Stimulated activated CD8-positive, alpha-beta memory T cell treated with anti-CD3 and anti-CD28 coated beads, Interleukin-12 subunit alpha, Interleukin-12 subunit beta, amount 100 ng/mL, for 1 hour (primary cell): ENCODE results near the gene TOR1A.

ENCODE experiments used
- DNase-seq: peaks from one replicate; pipeline ENCODE4 v3.0.0-alpha.2; 2020; ENCODE audit warnings: low read depth

TOR1A gene

GRCh38 chr9:129852579-129852978 is 28.6 kb upstream of the TOR1A start:
- DNase-seq: no peak

GRCh38 chr9:129851821-129852220 is 27.9 kb upstream of the TOR1A start:
- no peak for DNase-seq

- DNase-seq: no peak
Measured at GRCh38 chr9:129850821-129851550, 27.1 kb upstream of the TOR1A start.

- DNase-seq: no peak
Measured at GRCh38 chr9:129849901-129850300, 26.0 kb upstream of the TOR1A start.

DNA sequence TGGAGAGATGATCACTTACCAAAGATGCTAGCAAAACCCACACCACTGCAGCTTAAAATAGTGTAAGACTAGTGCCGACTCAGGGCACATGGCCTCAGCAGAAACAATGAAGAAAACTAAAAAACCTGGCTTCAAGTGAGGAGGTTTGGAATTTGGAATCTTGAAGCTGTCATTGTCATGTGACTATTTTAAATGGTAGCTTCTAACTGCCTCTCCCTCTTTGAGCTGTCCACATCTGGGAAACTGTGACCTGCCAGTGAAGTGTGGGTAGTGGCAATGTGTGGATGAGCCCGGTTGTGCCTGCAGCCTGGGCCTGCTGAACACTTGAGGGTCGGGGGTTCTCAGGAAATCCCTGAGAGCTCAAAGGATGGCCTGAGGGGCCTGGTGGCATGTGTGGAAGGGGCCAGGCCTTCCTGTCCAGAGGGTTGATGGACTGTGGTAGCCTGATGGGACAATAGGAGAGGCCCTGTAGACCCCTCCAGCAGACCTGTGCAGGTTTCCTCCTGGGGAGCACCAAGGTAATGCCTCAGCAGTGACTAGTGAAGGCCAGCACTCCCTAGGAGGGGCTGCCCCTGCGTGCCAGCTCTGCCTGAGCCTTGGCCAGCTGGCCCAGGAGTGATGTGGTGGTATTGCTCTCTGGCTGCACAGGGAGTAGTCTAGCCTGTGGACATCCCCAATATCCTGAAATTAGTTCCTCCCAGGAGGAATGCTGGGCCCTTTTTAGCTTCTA is 24.9 kb upstream of the TOR1A start:
- DNase-seq: no peak

DNA sequence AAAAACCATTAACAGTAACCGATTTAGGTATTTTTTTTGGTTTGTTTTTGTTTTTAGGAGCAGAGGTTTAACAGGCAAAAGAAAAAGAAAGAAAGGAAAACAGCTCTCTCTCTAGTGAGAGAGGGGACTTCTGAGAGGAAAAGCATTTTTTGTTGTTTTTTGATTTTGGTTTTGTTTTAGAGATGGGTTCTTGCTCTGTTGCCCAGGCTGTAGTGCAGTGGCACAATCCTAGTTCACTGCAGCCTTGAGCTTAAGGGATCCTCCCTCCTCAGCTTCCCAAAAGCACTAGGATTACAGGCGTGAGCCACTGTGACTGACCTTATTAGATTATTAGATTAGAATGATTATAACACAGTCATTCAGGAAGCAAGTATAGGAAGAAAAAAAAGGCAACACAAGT is 21.4 kb upstream of the TOR1A start:
- DNase-seq: no peak

DNA sequence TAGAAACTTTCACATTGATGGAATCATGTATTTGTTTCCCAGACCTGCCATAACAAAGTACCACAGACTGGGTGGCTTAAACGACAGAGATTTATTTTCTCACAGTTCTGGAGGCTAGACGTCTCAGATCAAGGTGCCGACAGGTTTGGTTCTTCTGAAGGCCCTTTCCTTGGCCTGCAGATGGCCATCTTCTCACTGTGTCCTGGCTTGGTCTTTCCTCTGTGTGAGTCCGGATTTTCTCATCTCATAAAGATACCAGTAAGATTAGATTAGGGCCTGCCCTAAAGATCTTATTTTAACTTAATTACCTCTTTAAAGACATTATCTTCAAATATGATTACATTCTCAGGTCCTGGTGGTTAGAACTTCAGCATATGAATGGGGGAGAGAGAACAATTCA is 17.1 kb upstream of the TOR1A start:
- DNase-seq: no peak

DNA sequence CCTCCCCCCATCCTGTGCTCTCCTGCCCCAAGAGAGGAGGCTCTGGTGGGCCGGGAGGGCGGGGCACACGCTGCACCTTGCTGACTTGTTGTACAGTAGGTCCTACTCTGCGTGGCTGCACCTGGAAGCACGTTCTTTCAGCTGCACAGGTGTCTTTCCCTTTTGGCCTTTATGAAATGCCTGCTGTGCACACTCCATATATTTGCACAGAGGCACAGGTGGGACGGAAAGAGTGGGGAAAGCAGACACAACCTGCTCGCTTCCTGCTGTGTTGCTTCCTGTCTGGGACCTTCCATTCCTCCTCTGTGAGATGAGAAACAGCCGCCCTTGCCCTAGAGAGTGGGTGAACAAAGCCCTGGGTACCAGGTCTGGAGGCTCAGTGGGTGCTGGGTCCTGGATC is 16.1 kb upstream of the TOR1A start:
- DNase-seq: no peak

DNA sequence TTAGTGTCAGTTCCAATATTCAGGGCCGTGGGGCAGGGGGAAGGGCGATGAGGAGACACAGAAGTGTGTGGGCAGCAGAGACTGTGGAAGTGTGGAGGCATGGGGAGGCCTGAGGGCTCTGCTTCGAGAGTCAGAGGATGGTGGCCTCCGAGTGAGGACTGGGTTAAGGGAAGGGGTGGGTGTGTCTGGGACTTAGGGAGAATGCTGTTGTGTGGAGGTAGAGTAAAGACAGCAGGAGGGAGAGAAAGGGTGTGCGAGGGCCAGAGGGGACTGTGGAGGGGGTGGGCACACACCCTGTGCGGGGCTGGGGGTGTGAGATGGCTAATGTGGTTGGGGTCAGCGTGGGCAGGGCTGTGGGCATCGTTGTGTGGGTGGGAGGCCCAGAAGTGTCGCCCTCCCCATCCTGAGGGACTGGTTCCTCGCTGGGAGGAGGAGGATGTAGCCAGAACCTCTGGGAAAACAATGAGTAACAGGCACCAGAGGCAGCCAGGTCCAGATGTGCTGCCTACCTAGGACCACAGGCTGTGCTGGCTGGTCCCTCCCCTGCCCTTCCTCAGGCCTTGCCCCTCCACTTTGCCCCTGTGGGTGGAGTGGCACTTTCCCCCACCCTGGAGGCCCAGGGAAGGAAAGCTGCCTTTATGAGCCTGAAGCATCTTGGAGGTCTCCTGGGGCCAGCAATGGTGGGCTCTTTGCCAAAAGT is 15.5 kb upstream of the TOR1A start:
- DNase-seq: no peak

DNA sequence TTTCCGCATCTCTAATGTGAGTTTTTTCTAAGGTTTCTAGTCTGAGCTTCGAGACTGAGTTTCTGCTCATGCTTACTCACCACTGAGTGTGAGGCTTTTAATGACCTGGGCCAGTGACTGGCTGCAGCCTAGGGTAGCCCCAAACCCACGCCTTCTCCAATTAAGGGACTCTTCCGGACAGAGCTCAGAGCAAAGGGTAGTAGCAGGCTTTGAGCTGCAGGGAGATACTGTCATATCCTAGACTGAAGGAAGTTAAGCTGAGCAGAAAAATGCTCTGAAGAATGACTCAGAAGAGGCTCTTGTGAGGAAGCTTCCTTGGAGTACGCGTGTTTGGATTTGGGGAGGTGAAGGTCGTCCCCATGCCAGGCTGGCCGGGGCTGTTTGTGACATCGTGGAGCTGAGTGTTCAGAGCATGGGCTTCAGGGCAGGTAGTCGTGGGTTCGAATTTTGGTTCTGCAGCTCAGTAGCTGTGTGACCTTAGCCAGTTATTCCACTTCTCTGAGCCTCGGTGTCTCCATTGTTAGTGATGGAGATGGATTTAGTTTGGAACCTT is 14.8 kb upstream of the TOR1A start:
- DNase-seq: no peak

DNA sequence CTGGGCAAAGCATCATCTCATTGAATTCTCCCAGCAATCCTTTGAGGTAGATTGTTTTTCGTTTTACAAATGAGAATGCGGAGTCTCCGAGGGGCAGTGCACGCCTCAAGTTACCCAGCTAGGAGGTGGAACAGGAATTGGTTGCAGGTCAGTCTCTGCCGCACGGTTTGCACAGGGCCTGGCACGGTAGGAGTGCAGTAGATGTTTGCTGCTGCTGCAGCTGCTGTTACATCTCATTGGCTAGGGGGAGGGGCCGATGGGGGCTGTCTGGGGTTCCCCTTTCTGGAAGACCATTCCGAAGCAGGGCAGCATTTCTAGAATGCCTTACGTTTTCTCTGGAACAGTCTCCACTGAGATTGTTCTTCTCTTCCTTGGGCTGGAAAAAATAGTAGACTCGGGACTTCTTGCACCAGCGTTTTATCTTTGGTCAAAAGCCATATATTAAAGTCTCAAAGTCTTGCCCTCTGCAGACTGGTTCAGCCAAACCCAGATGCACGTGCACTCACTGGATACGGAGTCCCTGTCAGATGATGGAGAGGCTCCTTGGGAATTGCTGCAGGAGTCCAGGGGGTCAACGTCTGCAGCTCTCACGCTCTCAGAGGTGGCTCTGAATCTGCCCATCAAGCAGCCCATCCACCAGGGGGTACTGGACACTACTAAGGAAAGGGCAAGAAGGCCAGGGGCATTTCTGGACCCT is 12.5 kb upstream of the TOR1A start:
- no peak for DNase-seq

DNA sequence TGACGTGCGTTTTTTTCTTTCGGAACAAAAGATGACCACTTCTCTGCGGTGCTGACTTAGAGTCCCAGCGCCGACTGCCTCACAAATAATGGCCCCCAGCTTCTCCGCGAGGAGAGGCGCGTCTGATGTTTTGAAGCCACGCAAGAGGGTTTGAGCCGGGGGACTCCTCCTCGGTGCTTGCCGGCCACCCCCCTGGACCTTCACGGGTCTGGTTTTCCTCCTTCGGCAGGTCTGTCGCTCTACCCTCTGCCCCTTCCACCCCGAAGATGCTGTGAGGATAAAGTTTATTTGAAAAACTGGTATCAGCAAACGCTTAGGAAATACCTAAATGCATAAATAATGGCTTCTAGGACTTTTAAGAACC is 11.9 kb upstream of the TOR1A start:
- no peak for DNase-seq

GRCh38 chr9:129835128-129835859 is 11.4 kb upstream of the TOR1A start, which contains the start of the genes C9orf78 and USP20:
TSS of gene C9orf78 (minus strand) at chr9:129835275. CDS start at chr9:129835221, 54 bp downstream.
TSS of gene USP20 (plus strand) at chr9:129835458. CDS start at chr9:129852556, 17,098 bp downstream.
- peak; percentile 93 for DNase-seq

- no peak for DNase-seq
Measured at GRCh38 chr9:129834489-129835127, 10.7 kb upstream of the TOR1A start.

DNA sequence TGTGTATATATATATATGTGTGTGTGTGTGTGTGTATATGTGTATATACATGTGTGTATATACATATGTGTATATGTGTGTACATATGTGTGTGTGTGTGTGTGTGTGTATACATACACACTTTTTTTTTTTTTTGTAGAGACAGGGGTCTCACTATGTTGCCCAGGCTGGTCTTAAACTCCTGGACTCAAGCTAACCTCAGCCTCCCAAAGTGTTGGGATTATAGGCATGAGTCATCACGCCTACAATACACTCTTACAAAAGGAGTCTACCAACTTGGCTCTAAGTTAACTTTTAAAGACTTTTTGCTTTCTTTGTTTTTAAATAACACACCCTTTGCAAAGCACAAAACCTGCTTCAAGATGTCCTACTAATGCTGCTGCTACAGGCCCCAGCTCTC is 9.0 kb upstream of the TOR1A start:
- DNase-seq: no peak

GRCh38 chr9:129828969-129829368 is 5.0 kb upstream of the TOR1A start:
- no peak for DNase-seq

DNA sequence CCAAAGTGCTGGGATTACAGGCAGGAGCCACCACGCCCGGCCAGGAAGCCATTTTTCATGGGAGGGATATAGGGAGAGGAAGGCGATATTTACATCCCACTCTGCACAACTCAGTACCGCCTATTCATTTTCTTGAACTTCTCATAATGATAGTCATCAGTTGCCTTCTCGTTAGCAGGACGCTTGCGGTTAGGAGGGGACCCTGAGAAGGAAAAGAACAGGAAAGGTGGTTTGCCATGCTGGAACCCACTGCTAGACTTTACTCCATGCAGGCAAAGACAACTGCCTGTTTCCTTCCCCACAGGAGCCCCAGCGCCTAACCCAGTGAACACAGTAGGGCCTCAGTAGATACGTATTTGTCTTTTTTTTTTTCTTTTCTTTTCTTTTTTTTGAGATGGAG is 4.1 kb upstream of the TOR1A start:
- DNase-seq: no peak

- no peak for DNase-seq
Measured at GRCh38 chr9:129826759-129827158, 2.8 kb upstream of the TOR1A start.

DNA sequence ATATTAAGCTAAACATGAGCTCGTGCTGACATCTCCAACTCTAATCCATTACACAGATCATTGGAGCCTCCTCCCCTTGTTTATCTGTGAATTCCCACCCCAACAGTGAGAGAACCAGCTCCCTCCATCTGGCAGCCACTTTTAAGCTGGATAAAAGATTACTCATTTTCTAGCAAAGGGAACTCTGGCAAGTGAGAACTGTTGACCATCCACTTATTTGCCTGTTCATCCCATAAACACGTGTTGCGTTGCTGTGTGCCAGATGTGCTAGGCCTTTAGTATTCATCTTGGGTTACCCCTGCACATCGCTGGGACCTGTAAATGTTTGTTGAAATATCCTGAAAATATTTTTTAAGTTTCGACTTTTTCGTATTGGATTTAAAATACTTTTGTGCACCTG is 2.4 kb upstream of the TOR1A start:
- DNase-seq: no peak

GRCh38 chr9:129823542-129823934 is 398 bp downstream of the TOR1A start:
- DNase-seq: no peak
